Heart right ventricle (tissue), 16 donors: ENCODE data around the gene HEBP1. TPM values are rescaled to one million over a fixed set of nuclear protein-coding genes. Genes with fewer than 3 reads are reported as not detected.

Source experiments
- ATAC-seq, 8 donors: fragments of 200-7000 bp; cut with Tn5 transposase; one replicate each; pipeline ENCODE4 v1.9.1; 2020; ENCODE audit warnings: mild to moderate bottlenecking in 8 of 8, moderate library complexity in 8 of 8, moderate number of reproducible peaks in 1 of 8
- DNase-seq, 2 donors: peaks; one replicate each; pipeline ENCODE4 v3.0.0-alpha.2; 2020
- H3K27ac ChIP-seq, 10 donors: fragments of 200-600 bp; sonication (generic) in 2 of 10; one replicate each; pipeline versions ENCODE4 v1.5.0 to v1.8.0; 2020 to 2022; ENCODE audit warnings: mild to moderate bottlenecking in 3 of 10
- H3K27me3 ChIP-seq, 7 donors: fragments of 200-600 bp; one replicate each; pipeline ENCODE4 v1.8.0; 2021 to 2022; ENCODE audit warnings: mild to moderate bottlenecking in 2 of 7
- H3K36me3 ChIP-seq, 9 donors: fragments of 200-600 bp; sonication (generic) in 1 of 9; one replicate each; pipeline versions ENCODE4 v1.5.0 to v1.8.0; 2020 to 2022; ENCODE audit warnings: mild to moderate bottlenecking in 2 of 9
- H3K4me1 ChIP-seq, 9 donors: fragments of 200-600 bp; sonication (generic) in 1 of 9; one replicate each; pipeline versions ENCODE4 v1.5.0 to v1.8.0; 2020 to 2022; ENCODE audit warnings: mild to moderate bottlenecking in 4 of 9
- H3K4me3 ChIP-seq, 10 donors: fragments of 200-600 bp; sonication (generic) in 2 of 10; one replicate each; pipeline versions ENCODE4 v1.5.0 to v1.8.0; 2020 to 2022; ENCODE audit warnings: mild to moderate bottlenecking in 7 of 10, moderate library complexity in 2 of 10
- H3K9me3 ChIP-seq, 11 donors: fragments of 200-600 bp in 10 of 11; sonication (generic) in 2 of 11; one replicate each; pipeline versions ENCODE4 v1.5.0 to v1.8.0; 2013 to 2022; ENCODE audit warnings: mild to moderate bottlenecking in 2 of 11, control low read depth in 1 of 11, moderate library complexity in 1 of 11
- CTCF ChIP-seq, 9 donors: fragments of 200-600 bp; sonication (generic) in 2 of 9; IDR thresholded peaks; one replicate each; pipeline versions ENCODE4 v1.5.0 to v1.8.0; 2021 to 2022; ENCODE audit warnings: antibody characterized with exemption in 9 of 9, mild to moderate bottlenecking in 5 of 9, moderate library complexity in 1 of 9
- WGBS, 2 donors: extraction: QIAGEN DNeasy Blood & Tissue Kit; methylation state at CpG; one replicate each; pipeline ENCODE4 v1.1.7; 2013; ENCODE audit warnings: inconsistent platforms in 1 of 2; 5-methylcytosine and 5-hydroxymethylcytosine counted together
- intact Hi-C, 10 donors: fragments of 100-400 bp; cut with DNase I; formaldehyde crosslinking; loops; one replicate each; pipeline versions ENCODE4 v1.11.1 to v1.14.2; 2022
- polyA plus RNA-seq, 2 donors: library from polyadenylated mRNA; stranded (reverse); fragments of 200-250 nt; gene quantifications; one replicate each; pipeline ENCODE4 v1.2.3, GENCODE V29; 2013
- total RNA-seq, 10 donors: library from RNA; stranded (reverse); fragmentation: NEBNext Ultra II Directional in 3 of 10; extraction: Animal tissue kit (Norgen Biotek cat#: 25700) in 3 of 10; gene quantifications; one replicate each; pipeline versions ENCODE4 v1.2.1 to v1.2.4, GENCODE V29; 2021 to 2023
- donor health status: Arrhythmogenic right ventricular cardiomyopathy.
- donor health status: ischemic (EF 13 %, LVEDD 7.1; RV severe dilation, severe dysfunction).
- donor health status: healthy with polysubstance abuse.
- donor health status: DM: no; HTN: yes; CAD: no.
- donor health status: DM: no; HTN: no; CAD: no.
- donor health status: ischemic (EF 25% LVEDD 6.9; RV normal size, moderate dysfunction).
- donor health status: ischemic (EF 25% LVEDD 5.7; RV mildly dilated, moderate dysfunction).
- donor health status: healthy.
- donor health status: DM: yes; HTN: yes; CAD: no.
- donor health status: Ischemic cardiomyopathy.
- donor health status: ischemic (EF 35%, LVEDD 5.7; RV mildly dilated, moderate dysfunction).
- donor health status: nonischemic (EF 11% LVEDD 7.7; RV severe dilation, severe dysfunction).
- donor health status: DM: yes; HTN: yes; CAD: no.
- donor health status: PGD.
- donor health status: ischemic (EF 29% LVEDD 5.4; RV normal size, mild dysfunction).
- donor health status: nonischemic (EF 23%, LVEDD 6.1; RV moderate dilation, normal function).

HEBP1 gene
- total and polyA plus RNA-seq, 12 donors = 23.7 to 72.0 (median 51.4) TPM

GRCh38 chr12:12936983-12937491 is 63.0 kb downstream of the HEBP1 start:
- H3K4me3 ChIP-seq = no peak overlapping the region
- no peak for DNase-seq
- ATAC-seq = no peak
- intact Hi-C loops = no loop called here
- TF ChIP-seq CTCF (IDR thresholded peaks at IDR 0.05) = no peak
- no peaks in the 10 kb centered on the region for H3K36me3 ChIP-seq
- no peak overlapping the region for H3K27ac ChIP-seq
- no peaks in the 10 kb centered on the region for H3K27me3 ChIP-seq
- no peaks in the 10 kb centered on the region for H3K4me1 ChIP-seq
- no peaks in the 10 kb centered on the region for H3K9me3 ChIP-seq
- 94 to 97% methylated on average over 11 of the region's 11 CpGs for WGBS, 2 donors

- DNase-seq (no peak), ATAC-seq (no peak)
- no peaks in the 10 kb centered on the region for H3K9me3 ChIP-seq
- intact Hi-C loops = loop anchor here in 1 of 10 donors (5.0 kb wide), 1 partner anchor 43 kb away; no protein-coding TSS in a partner anchor
- no peaks in the 10 kb centered on the region for H3K27me3 ChIP-seq
- H3K4me3 ChIP-seq = no peak overlapping the region
- no peaks in the 10 kb centered on the region for H3K36me3 ChIP-seq
- no peak overlapping the region for H3K27ac ChIP-seq
- 71 to 72% methylated on average over 8 of the region's 8 CpGs for WGBS, 2 donors
- TF ChIP-seq CTCF (IDR thresholded peaks at IDR 0.05) = no peak
- no peaks in the 10 kb centered on the region for H3K4me1 ChIP-seq
Measured at GRCh38 chr12:12934556-12934955, 65.5 kb downstream of the HEBP1 start.

DNA sequence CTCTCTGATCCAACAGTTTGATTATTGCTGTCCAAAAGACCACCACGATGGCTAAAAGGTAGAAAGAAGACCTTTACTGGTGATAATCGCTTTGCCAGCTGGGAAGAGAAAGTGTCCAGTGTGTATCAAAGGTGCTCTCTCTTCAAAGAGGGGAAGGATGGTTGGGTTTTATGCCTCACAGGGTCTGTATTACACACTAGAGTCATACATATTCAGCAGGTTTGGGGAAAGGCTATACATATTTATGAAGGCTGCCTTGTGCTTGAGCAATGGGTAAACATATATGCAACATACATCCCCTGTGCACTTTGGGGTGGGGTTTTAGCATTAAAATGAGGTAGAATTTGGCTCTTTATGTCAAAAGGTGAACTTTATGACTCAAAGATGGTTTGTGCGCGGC is 66.3 kb downstream of the HEBP1 start:
- H3K9me3 ChIP-seq = no peaks in the 10 kb centered on the region
- H3K27me3 ChIP-seq = no peaks in the 10 kb centered on the region
- TF ChIP-seq CTCF (IDR thresholded peaks at IDR 0.05) = no peak
- H3K27ac ChIP-seq = no peak overlapping the region
- ATAC-seq (no peak), DNase-seq (no peak)
- no peaks in the 10 kb centered on the region for H3K36me3 ChIP-seq
- no peak overlapping the region for H3K4me3 ChIP-seq
- 90 to 93% methylated on average over 4 of the region's 4 CpGs for WGBS, 2 donors
- intact Hi-C loops = loop anchor here in 1 of 10 donors (5.0 kb wide), 1 partner anchor 44 kb away; no protein-coding TSS in a partner anchor
- no peaks in the 10 kb centered on the region for H3K4me1 ChIP-seq

DNA sequence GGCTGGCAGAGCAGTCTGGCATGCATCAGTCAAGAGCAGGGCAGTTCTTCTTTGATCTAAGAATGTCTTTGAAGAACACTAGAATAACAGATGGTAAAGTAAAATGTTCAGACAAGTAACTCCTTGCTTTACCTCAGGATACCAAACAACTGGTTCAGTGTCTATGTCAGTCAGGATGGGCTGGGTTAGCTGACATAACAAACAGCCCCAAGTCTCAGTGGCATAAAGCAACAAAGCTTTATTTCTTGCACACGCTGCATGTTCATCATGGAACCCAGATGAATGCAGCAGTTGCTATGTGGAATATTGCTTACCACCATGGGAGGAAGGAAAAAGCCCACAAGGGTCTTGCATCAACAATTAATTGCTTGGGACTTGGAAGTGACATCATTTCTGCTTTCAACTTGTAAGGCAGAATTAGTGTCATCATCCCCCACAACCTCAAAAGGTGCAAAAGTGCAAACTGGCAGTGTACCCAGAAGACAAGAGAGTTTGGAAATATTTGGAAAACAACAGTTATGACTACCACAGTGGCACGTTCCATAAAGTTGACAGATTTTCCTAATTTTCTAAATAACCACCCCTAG is 69.3 kb downstream of the HEBP1 start:
- Histone ChIP-seq H3K9me3 (peaks cover 0 to 5% (median 0%) of the 10 kb centered on the region in 11 donors), H3K27me3 (no peaks in the 10 kb centered on the region), H3K4me3 (no peak overlapping the region), H3K36me3 (no peaks in the 10 kb centered on the region), H3K27ac (no peak overlapping the region), H3K4me1 (no peaks in the 10 kb centered on the region)
- 95 to 99% methylated on average over 2 of the region's 2 CpGs for WGBS, 2 donors
- TF ChIP-seq CTCF (IDR thresholded peaks at IDR 0.05) = no peak
- intact Hi-C loops = loop anchor here in 1 of 10 donors (5.0 kb wide), 1 partner anchor 47 kb away; no protein-coding TSS in a partner anchor
- ATAC-seq = no peak
- DNase-seq = no peak
